Thyroid gland (tissue), 4 donors: ENCODE measurements around the gene OR2A2. TPM values are rescaled to one million over a fixed set of nuclear protein-coding genes. Genes with fewer than 3 reads are reported as not detected.

ENCODE experiments used
- DNase-seq, 2 donors: peaks; one replicate each; pipeline ENCODE4 v3.0.0-alpha.2; 2019
- H3K27ac ChIP-seq, 3 donors: fragments of 200-600 bp; sonication (generic); 1 replicate in 2 of 3; 2 replicates in 1 of 3; pipeline ENCODE4 v1.5.1; 2016 to 2019; ENCODE audit warnings: mild to moderate bottlenecking in 1 of 3, moderate library complexity in 1 of 3
- H3K27me3 ChIP-seq: fragments of 200-600 bp; sonication (generic); one replicate; pipeline ENCODE4 v1.5.1; 2019
- H3K36me3 ChIP-seq, 2 donors: fragments of 200-600 bp; sonication (generic); one replicate each; pipeline ENCODE4 v1.5.1; 2016 to 2019
- H3K4me1 ChIP-seq, 2 donors: fragments of 200-600 bp; sonication (generic); one replicate each; pipeline ENCODE4 v1.5.1; 2017 to 2019
- H3K4me3 ChIP-seq, 3 donors: fragments of 200-600 bp; sonication (generic); replicated peaks in 1 of 3; 1 replicate in 2 of 3; 2 replicates in 1 of 3; pipeline ENCODE4 v1.5.1; 2016; ENCODE audit warnings: mild to moderate bottlenecking in 1 of 3
- H3K9me3 ChIP-seq: fragments of 200-600 bp; sonication (generic); one replicate; pipeline ENCODE4 v1.5.1; 2017
- POLR2A ChIP-seq, 2 donors: fragments of 450-650 bp; IDR thresholded peaks; one replicate each; pipeline ENCODE4 v1.6.1; 2017; ENCODE audit warnings: antibody characterized with exemption in 2 of 2, mild to moderate bottlenecking in 2 of 2, moderate library complexity in 1 of 2
- WGBS, 2 donors: methylation state at CpG; one replicate each; pipeline ENCODE4 v1.1.5; 2017; 5-methylcytosine and 5-hydroxymethylcytosine counted together
- intact Hi-C: fragments of 100-400 bp; cut with DNase I; formaldehyde crosslinking; loops from one replicate; pipeline ENCODE4 v1.15.1; 2023
- small RNA-seq: library from RNA; depleted of rRNA; stranded (forward); fragments of <200 nt; gene quantifications from one replicate; pipeline ENCODE3, GENCODE V24; 2016
- total RNA-seq, 4 donors: library from RNA; depleted of rRNA; stranded (reverse); fragments of >200 nt; gene quantifications; one replicate each; pipeline ENCODE4 v1.2.3, GENCODE V29; 2016
- TF ChIP-seq, protein P1 (sequence below), 6 experiments: fragments of 200-600 bp in 3 of 6; fragments of 450-650 bp in 3 of 6; sonication (generic) in 3 of 6; IDR thresholded peaks; one replicate each; pipeline ENCODE4 v1.5.1; 2016 to 2019; ENCODE audit warnings: antibody characterized with exemption in 6 of 6, mild to moderate bottlenecking in 2 of 6, inconsistent platforms in 1 of 6, moderate library complexity in 1 of 6

The OR2A2 gene
- total RNA-seq, 4 donors from 2014 or later = not detected

- TF ChIP-seq, protein P1, sequence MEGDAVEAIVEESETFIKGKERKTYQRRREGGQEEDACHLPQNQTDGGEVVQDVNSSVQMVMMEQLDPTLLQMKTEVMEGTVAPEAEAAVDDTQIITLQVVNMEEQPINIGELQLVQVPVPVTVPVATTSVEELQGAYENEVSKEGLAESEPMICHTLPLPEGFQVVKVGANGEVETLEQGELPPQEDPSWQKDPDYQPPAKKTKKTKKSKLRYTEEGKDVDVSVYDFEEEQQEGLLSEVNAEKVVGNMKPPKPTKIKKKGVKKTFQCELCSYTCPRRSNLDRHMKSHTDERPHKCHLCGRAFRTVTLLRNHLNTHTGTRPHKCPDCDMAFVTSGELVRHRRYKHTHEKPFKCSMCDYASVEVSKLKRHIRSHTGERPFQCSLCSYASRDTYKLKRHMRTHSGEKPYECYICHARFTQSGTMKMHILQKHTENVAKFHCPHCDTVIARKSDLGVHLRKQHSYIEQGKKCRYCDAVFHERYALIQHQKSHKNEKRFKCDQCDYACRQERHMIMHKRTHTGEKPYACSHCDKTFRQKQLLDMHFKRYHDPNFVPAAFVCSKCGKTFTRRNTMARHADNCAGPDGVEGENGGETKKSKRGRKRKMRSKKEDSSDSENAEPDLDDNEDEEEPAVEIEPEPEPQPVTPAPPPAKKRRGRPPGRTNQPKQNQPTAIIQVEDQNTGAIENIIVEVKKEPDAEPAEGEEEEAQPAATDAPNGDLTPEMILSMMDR (IDR thresholded peaks at IDR 0.05) = no peak
- TF ChIP-seq POLR2A (IDR thresholded peaks at IDR 0.05) = no peak
- Histone ChIP-seq H3K36me3 (no peaks in the 10 kb centered on the region), H3K9me3 (no peaks in the 10 kb centered on the region), H3K27ac (no peak overlapping the region), H3K4me3 (no peak overlapping the region), H3K27me3 (no peaks in the 10 kb centered on the region), H3K4me1 (no peaks in the 10 kb centered on the region)
- WGBS, 2 donors = 87% methylated on average over 2 of the region's 2 CpGs
- intact Hi-C loops = no loop called here
- no peak for DNase-seq
Observed at GRCh38 chr7:144148224-144148827, 38.9 kb downstream of the OR2A2 start.

DNA sequence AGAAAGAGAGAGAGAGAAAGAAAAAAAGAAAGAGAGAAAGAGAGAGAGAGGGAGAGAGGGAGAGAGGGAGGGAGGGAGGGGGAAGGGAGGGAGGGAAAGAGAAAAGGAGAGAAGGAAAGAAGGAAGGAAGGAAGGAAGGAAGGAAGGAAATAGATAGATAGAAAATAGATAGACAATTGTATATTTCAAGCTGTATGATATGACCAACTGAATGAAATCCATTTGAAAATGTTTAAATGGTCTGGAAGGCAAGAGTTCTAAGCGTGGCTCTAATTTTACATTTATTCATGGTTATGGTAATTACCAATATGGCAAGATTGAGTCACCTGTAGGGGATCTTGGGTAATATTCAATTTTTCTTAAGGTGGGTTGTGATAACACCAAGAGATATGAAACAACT lies 49.5 kb downstream of the OR2A2 start:
- TF ChIP-seq POLR2A (IDR thresholded peaks at IDR 0.05) = no peak
- TF ChIP-seq, protein P1 (IDR thresholded peaks at IDR 0.05) = no peak
- 92 to 98% methylated on average over 1 of the region's 1 CpG for WGBS, 2 donors
- intact Hi-C loops = no loop called here
- no peaks in the 10 kb centered on the region for H3K4me1 ChIP-seq
- H3K36me3 ChIP-seq = no peaks in the 10 kb centered on the region
- no peaks in the 10 kb centered on the region for H3K27me3 ChIP-seq
- no peak overlapping the region for H3K27ac ChIP-seq
- no peak for DNase-seq
- H3K9me3 ChIP-seq = no peaks in the 10 kb centered on the region
- H3K4me3 ChIP-seq = no peak overlapping the region

Small RNA genes within 50 kb of the gene (small RNA-seq; reads per million reads assigned to genes)
- not detected for gene OR2A41P

Other genes with a start within 250 kb of the OR2A2 start
- gene TCAF1, start 207.4 kb upstream of the OR2A2 start, total RNA-seq = 10 to 100 TPM; 55.2 to 70.0 (median 58.8) TPM
- gene OR2F2, start 174.3 kb upstream of the OR2A2 start, total RNA-seq = not detected
- not detected for gene OR2F1, start 154.7 kb upstream of the OR2A2 start, total RNA-seq
- not detected for gene OR6B1, start 109.3 kb upstream of the OR2A2 start, total RNA-seq
- gene OR2A5, start 60.6 kb upstream of the OR2A2 start, total RNA-seq = not detected
- gene OR2A25, start 39.8 kb upstream of the OR2A2 start, total RNA-seq = not detected
- not detected for gene OR2A12, start 23.3 kb upstream of the OR2A2 start, total RNA-seq
- not detected for gene OR2A14, start 13.6 kb downstream of the OR2A2 start, total RNA-seq
- 10 to 100 TPM in 3 of 4 donors, 1 to 10 TPM in 1; 4.7 to 27.4 (median 14.0) TPM for gene CTAGE4, start 73.9 kb downstream of the OR2A2 start, total RNA-seq
- gene ARHGEF35, start 86.2 kb downstream of the OR2A2 start, total RNA-seq = 10 to 100 TPM; 31.0 to 69.1 (median 38.9) TPM
- gene OR2A42, start 130.0 kb downstream of the OR2A2 start, total RNA-seq = 1 to 10 TPM in 2 of 4 donors, under 1 TPM in 2; 0.40 to 3.7 (median 0.97) TPM
- gene OR2A7, start 155.2 kb downstream of the OR2A2 start, total RNA-seq = 10 to 100 TPM; 16.8 to 36.0 (median 26.5) TPM
- gene CTAGE8, start 159.7 kb downstream of the OR2A2 start, total RNA-seq = 10 to 100 TPM in 2 of 4 donors, 1 to 10 TPM in 2; 1.3 to 21.4 (median 8.1) TPM
- 1 to 10 TPM in 1 of 4 donors, under 1 TPM in 1, not detected in 2; 0.33 to 1.4 TPM for gene OR2A1, start 202.8 kb downstream of the OR2A2 start, total RNA-seq
- gene ARHGEF5, start 245.8 kb downstream of the OR2A2 start, total RNA-seq = 100 to 1,000 TPM in 1 of 4 donors, 10 to 100 TPM in 3; 47.8 to 104 (median 71.4) TPM